Natural killer cell treated with Interleukin-12 subunit alpha and Interleukin-12 subunit beta and Interleukin-15 and Interleukin-18, amount 100 ng/mL, for 72 hours (primary cell): ENCODE results near the gene OOSP1. TPM values are rescaled to one million over a fixed set of nuclear protein-coding genes. Genes with fewer than 3 reads are reported as not detected.
"Not testable (repeated sequence)": the region's sequence is repeated elsewhere in the genome, so short reads cannot be mapped to it uniquely, and the experiment has no call there.

Experiments
- ATAC-seq, 2 donors: fragments of 150-1000 bp; cut with Tn5 transposase in 1 of 2; sonication (Bioruptor Pico), chemical (Tn5 transposase) in 1 of 2; 2 replicates each; pipeline ENCODE4 v1.10.0; 2021
- DNase-seq: peaks from one replicate; pipeline ENCODE4 v3.0.0; 2022; ENCODE audit warnings: low spot score
- H3K27ac Mint-ChIP-seq, 2 donors: 1 replicate in 1 of 2; 2 replicates in 1 of 2; pipeline ENCODE4 v1.8.0; 2022; ENCODE audit warnings: mixed read lengths in 2 of 2, mild to moderate bottlenecking in 1 of 2, moderate library complexity in 1 of 2
- H3K27me3 Mint-ChIP-seq, 2 donors: 1 replicate in 1 of 2; 2 replicates in 1 of 2; pipeline ENCODE4 v1.8.0; 2022; ENCODE audit warnings: mixed read lengths in 2 of 2
- H3K36me3 Mint-ChIP-seq: one replicate; pipeline ENCODE4 v1.8.0; 2022; ENCODE audit warnings: mixed read lengths
- H3K4me1 Mint-ChIP-seq, 2 donors: 1 replicate in 1 of 2; 2 replicates in 1 of 2; pipeline ENCODE4 v1.8.0; 2022; ENCODE audit warnings: low read depth in 2 of 2, mixed read lengths in 2 of 2, mild to moderate bottlenecking in 1 of 2
- H3K4me3 Mint-ChIP-seq: one replicate; pipeline ENCODE4 v1.8.0; 2022; ENCODE audit warnings: mixed read lengths
- H3K9me3 Mint-ChIP-seq: 2 replicates; pipeline ENCODE4 v1.8.0; 2022; ENCODE audit warnings: mixed read lengths
- total RNA-seq, 2 donors: library from RNA; stranded (reverse); gene quantifications; one replicate each; pipeline ENCODE4 v1.2.3, GENCODE V29; 2022

The OOSP1 gene
- total RNA-seq, result not detected

DNA sequence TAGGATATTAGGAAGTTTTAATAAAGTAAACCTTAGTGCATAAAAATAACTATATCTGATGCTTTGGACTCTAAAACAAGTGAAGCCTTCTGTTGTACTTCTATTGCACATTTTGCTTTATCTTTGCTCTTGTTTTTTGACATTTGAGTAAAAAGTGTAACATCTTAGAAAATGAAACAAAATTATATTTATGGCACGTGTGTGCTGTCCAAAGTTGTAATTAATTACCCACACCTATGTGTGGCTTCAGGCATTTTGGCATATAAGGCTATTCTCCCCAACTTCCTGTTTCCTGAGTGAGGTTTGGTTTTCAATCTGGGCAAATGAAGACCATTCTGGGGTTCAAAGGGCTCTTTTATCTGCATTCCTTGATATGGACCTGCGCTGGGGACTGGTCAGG, at the start of gene OOSP1:
Gene OOSP1 (plus strand): TSS at position 301 of the 400 bp plus-strand sequence. CDS start 23 bp downstream, at position 324.
- H3K36me3 Mint-ChIP-seq, result no peaks in the 10 kb centered on the region
- DNase-seq (no peak), ATAC-seq (no peak)
- H3K27me3 Mint-ChIP-seq, result peaks cover 0 to 2% of the 10 kb centered on the region in 2 donors
- no peaks in the 10 kb centered on the region for H3K4me1 Mint-ChIP-seq
- no peaks in the 10 kb centered on the region for H3K9me3 Mint-ChIP-seq
- no peak within 1 kb of the TSS for H3K27ac Mint-ChIP-seq
- H3K4me3 Mint-ChIP-seq, result no peak within 1 kb of the TSS

DNA sequence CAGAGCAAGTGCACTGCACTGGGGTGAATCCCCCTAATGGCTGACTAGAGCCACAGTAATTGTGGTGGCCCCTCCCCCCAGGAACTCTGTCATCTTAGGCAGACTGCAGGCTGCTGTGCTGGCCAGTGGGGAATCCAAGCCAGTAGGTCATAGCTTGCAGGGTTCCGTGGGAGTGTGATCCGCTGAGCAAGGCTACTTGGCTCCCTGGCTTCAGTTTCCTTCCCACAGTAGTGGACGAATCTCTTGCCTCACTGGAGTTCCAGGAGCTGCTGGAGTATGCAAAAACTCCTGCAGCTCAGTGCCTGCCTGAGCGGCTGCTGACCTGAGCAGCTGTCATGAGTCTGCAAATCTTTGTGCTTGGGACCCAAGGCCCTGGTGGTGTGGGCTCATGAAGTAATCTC, 46.5 kb upstream of the OOSP1 start:
- ATAC-seq (no peak), DNase-seq (no peak)
- Mint-ChIP-seq H3K27ac (no peak overlapping the region), H3K4me3 (no peak overlapping the region), H3K9me3 (peaks cover 20% of the 10 kb centered on the region), H3K4me1 (no peaks in the 10 kb centered on the region), H3K27me3 (peaks cover 2 to 33% of the 10 kb centered on the region in 2 donors), H3K36me3 (peaks cover 34% of the 10 kb centered on the region)

DNA sequence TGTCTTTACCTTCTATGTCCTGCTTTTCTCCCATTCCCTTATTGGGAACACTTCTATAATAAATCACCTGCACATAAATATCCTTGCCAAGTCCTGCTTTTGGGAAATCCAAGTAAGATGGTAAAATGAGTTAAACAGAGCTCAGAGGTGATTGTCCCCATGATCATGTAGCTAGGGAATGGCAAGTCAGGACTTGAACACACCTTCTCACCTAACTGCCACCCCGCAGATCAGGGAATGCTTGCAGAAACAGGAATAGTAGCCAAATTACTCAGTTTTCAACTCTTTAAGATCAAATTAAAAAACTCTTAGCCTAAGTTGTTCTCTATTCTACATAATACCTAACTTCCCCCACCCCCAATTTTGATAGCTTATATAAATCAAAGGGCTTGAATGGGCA, 43.6 kb upstream of the OOSP1 start:
- H3K36me3 Mint-ChIP-seq, result peaks cover 15% of the 10 kb centered on the region
- ATAC-seq, result no peak
- no peak for DNase-seq
- H3K9me3 Mint-ChIP-seq, result peaks cover 17% of the 10 kb centered on the region
- H3K27me3 Mint-ChIP-seq, result peaks cover 2 to 16% of the 10 kb centered on the region in 2 donors
- no peaks in the 10 kb centered on the region for H3K4me1 Mint-ChIP-seq
- no peak overlapping the region for H3K4me3 Mint-ChIP-seq
- no peak overlapping the region for H3K27ac Mint-ChIP-seq

GRCh38 chr11:59898046-59898445, 40.2 kb upstream of the OOSP1 start:
- Mint-ChIP-seq H3K4me3 (no peak overlapping the region), H3K27me3 (peaks cover 2 to 16% of the 10 kb centered on the region in 2 donors), H3K27ac (no peak overlapping the region), H3K9me3 (peaks cover 7% of the 10 kb centered on the region), H3K36me3 (no peaks in the 10 kb centered on the region), H3K4me1 (no peaks in the 10 kb centered on the region)
- ATAC-seq (no peak), DNase-seq (no peak)

GRCh38 chr11:59898650-59899049, 39.6 kb upstream of the OOSP1 start:
- no peaks in the 10 kb centered on the region for H3K4me1 Mint-ChIP-seq
- H3K27me3 Mint-ChIP-seq, result peaks cover 2 to 16% of the 10 kb centered on the region in 2 donors
- ATAC-seq, result no peak
- no peak overlapping the region for H3K4me3 Mint-ChIP-seq
- peaks cover 7% of the 10 kb centered on the region for H3K9me3 Mint-ChIP-seq
- H3K27ac Mint-ChIP-seq, result no peak overlapping the region
- H3K36me3 Mint-ChIP-seq, result no peaks in the 10 kb centered on the region
- no peak for DNase-seq

GRCh38 chr11:59899532-59899931, 38.7 kb upstream of the OOSP1 start:
- ATAC-seq (no peak), DNase-seq (no peak)
- Mint-ChIP-seq H3K4me1 (no peaks in the 10 kb centered on the region), H3K27me3 (peaks cover 2 to 11% of the 10 kb centered on the region in 2 donors), H3K36me3 (no peaks in the 10 kb centered on the region), H3K4me3 (no peak overlapping the region), H3K9me3 (peaks cover 7% of the 10 kb centered on the region), H3K27ac (no peak overlapping the region)

DNA sequence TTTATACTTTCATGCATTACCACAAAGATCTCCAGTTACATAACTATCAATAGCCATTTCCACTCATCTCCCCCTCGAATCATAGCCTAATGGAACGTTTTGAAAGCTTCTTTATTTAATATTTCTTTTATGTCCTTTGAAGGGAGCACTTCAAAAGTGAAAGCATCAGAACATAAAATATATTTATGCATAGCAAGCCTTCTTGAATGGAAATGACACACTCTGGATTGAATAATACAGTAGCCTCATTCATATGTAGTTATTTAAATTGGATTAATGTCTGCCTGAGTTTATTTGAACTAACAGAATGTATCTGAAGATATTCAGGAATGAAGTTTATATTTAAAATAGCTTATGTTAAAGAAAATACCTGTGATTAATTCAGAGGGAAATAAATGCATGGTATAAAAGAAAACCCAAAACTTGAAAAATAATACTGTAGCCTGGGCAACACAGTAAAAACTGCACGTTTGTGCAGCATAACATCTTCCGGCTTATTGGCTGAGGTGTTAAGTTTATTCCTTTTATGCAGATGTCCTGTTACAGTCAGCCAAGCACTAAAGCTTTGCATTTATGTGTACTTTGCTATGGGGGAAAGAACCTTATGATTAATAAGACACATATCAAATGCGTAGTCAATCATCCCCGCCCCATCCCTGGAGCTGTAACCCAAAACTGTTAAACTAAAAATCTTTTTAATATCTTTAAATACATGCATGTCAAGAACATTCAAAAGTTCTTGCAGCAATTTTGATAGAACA, 37.7 kb upstream of the OOSP1 start:
- Mint-ChIP-seq H3K4me3 (no peak overlapping the region), H3K36me3 (no peaks in the 10 kb centered on the region), H3K27ac (no peak overlapping the region), H3K27me3 (peaks cover under 1 to 6% of the 10 kb centered on the region in 2 donors), H3K9me3 (peaks cover 7% of the 10 kb centered on the region), H3K4me1 (no peaks in the 10 kb centered on the region)
- ATAC-seq (no peak), DNase-seq (no peak)

DNA sequence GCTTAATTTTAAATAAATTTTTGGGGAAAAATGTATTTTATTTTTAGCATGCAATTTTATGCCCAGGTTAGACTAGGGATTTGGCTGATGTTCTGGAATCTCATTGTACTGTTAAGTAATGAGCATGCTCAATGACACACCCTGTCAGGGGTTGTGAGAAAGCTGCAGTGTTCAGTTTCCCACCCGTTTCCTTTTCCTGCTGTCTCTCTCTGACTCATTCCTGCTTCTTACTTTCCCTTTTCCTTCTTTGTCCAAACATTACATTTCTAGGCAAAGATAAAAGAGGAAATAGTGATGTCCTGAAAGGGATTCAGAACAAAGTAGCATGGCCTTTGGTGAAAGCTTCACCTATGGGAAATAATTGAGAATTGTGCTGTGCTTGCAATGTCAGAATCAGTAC, 36.9 kb upstream of the OOSP1 start:
- Mint-ChIP-seq H3K36me3 (no peaks in the 10 kb centered on the region), H3K27me3 (no peaks in the 10 kb centered on the region), H3K4me3 (no peak overlapping the region), H3K9me3 (peaks cover 7% of the 10 kb centered on the region), H3K27ac (no peak overlapping the region), H3K4me1 (no peaks in the 10 kb centered on the region)
- DNase-seq, result no peak
- no peak for ATAC-seq

- H3K4me3 Mint-ChIP-seq, H3K9me3 Mint-ChIP-seq, H3K36me3 Mint-ChIP-seq, H3K4me1 Mint-ChIP-seq, DNase-seq, ATAC-seq, H3K27ac Mint-ChIP-seq: not testable (repeated sequence)
- H3K27me3 Mint-ChIP-seq, result peaks cover 3 to 14% of the 10 kb centered on the region in 2 donors
Observed at GRCh38 chr11:59903569-59903968, 34.7 kb upstream of the OOSP1 start.

DNA sequence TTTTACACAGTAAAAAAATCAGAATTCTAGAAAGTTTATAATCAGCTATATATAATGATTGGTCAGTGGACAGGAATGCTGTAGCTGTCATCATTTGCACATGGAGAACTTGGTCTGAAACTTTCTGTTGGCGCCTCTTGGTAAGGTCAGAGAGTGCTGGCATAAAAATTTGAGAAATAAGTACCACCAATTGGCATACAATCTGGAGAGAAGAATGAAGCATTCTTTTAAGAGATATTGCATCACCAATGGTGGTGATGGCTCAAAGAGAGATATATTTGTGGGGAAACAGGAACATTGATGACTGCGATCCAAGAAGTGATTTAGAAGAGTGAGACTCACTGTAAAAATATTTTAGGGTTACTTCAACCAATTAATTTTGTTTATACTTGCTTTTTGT, 19.8 kb upstream of the OOSP1 start:
- no peaks in the 10 kb centered on the region for H3K4me1 Mint-ChIP-seq
- peaks cover 12% of the 10 kb centered on the region for H3K36me3 Mint-ChIP-seq
- DNase-seq (no peak), ATAC-seq (no peak)
- no peak overlapping the region for H3K4me3 Mint-ChIP-seq
- H3K27ac Mint-ChIP-seq, result no peak overlapping the region
- H3K27me3 Mint-ChIP-seq, result peaks cover 3 to 10% of the 10 kb centered on the region in 2 donors
- peaks cover 9% of the 10 kb centered on the region for H3K9me3 Mint-ChIP-seq

GRCh38 chr11:59918987-59919589, 19.1 kb upstream of the OOSP1 start:
- Mint-ChIP-seq H3K4me3 (no peak overlapping the region), H3K27ac (no peak overlapping the region), H3K36me3 (peaks cover 17% of the 10 kb centered on the region), H3K27me3 (peaks cover 3 to 8% of the 10 kb centered on the region in 2 donors), H3K4me1 (no peaks in the 10 kb centered on the region), H3K9me3 (peaks cover 9% of the 10 kb centered on the region)
- no peak for DNase-seq
- ATAC-seq, result no peak

- Mint-ChIP-seq H3K4me1 (no peaks in the 10 kb centered on the region), H3K9me3 (peaks cover 22% of the 10 kb centered on the region), H3K27me3 (no peaks in the 10 kb centered on the region), H3K36me3 (peaks cover 40% of the 10 kb centered on the region), H3K27ac (no peak overlapping the region), H3K4me3 (no peak overlapping the region)
- DNase-seq (no peak), ATAC-seq (no peak)
Observed at GRCh38 chr11:59923813-59924212, 14.4 kb upstream of the OOSP1 start.

GRCh38 chr11:59931688-59932087, 6.5 kb upstream of the OOSP1 start:
- H3K27ac Mint-ChIP-seq, result no peak overlapping the region
- peaks cover 4% of the 10 kb centered on the region for H3K36me3 Mint-ChIP-seq

GRCh38 chr11:59938718-59939117, 486 bp downstream of the OOSP1 start:
- Mint-ChIP-seq H3K4me3 (no peak overlapping the region), H3K27me3 (peaks cover 2 to 8% of the 10 kb centered on the region in 2 donors), H3K4me1 (no peaks in the 10 kb centered on the region), H3K36me3 (no peaks in the 10 kb centered on the region), H3K9me3 (no peaks in the 10 kb centered on the region), H3K27ac (no peak overlapping the region)
- DNase-seq (no peak), ATAC-seq (no peak)

More at GRCh38 chr11:59931688-59932087, 6.5 kb upstream of the OOSP1 start:
- no peaks in the 10 kb centered on the region for H3K4me1 Mint-ChIP-seq
- ATAC-seq, result no peak
- peaks cover 7% of the 10 kb centered on the region for H3K9me3 Mint-ChIP-seq
- no peak for DNase-seq
- no peak overlapping the region for H3K4me3 Mint-ChIP-seq
- no peaks in the 10 kb centered on the region for H3K27me3 Mint-ChIP-seq
